HG02798 (cell line): ENCODE measurements around the gene DTNBP1.
"Not testable (repeated sequence)": the region's sequence is repeated elsewhere in the genome, so short reads cannot be mapped to it uniquely, and the experiment has no call there.

ENCODE experiments used
- ATAC-seq: cut with Tn5 transposase; IDR thresholded peaks from one replicate; pipeline ENCODE4 v1.9.1; 2021; ENCODE audit warnings: mild to moderate bottlenecking; ENCODE audit not compliant: unreplicated experiment, poor library complexity

DTNBP1 gene

GRCh38 chr6:15562977-15563376 is 99.9 kb downstream of the DTNBP1 start:
- no peak for ATAC-seq

DNA sequence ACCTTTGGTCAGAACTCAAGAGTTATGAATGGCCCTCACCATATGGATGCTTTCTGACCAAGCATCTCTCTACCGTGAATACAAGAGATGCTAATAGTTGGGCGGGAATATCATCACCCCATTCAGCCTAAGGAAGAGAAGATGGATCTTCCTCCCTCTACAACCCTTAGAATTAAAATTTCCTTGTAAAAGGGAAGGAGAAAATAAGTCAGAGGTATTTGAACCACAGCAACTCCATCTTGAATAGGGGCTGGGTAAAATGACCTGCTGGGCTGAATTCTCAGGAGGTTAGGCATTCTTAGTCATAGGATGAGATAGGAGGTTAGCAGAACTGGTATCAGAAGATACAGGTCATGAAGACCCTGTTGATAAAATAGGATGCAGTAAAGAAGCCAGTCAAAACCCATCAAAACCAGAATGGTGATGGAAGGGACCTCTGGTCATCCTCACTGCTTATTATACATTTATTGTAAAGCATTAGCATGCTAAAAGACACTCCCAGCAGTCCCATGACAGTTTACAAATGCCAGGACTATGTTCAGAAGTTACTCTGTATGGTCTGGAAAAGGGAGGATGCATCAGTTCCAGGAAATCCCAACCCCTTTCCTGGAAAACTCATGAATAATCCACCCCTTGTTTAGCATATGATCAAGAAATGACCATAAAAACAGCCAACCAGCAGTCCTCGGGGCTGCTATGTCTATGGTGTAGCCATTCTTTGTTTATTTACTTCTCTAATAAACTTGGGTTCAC is 101.2 kb downstream of the DTNBP1 start:
- ATAC-seq, result no peak

GRCh38 chr6:15560713-15561112 is 102.1 kb downstream of the DTNBP1 start:
- no peak for ATAC-seq

GRCh38 chr6:15557174-15557573 is 105.7 kb downstream of the DTNBP1 start:
- no peak for ATAC-seq

GRCh38 chr6:15556711-15557110 is 106.1 kb downstream of the DTNBP1 start:
- ATAC-seq, result no peak

GRCh38 chr6:15555101-15556038 is 107.5 kb downstream of the DTNBP1 start:
- ATAC-seq, result no peak

GRCh38 chr6:15554728-15555100 is 108.1 kb downstream of the DTNBP1 start:
- no peak for ATAC-seq

- ATAC-seq, result no peak
These were observed 109.0 kb downstream of the DTNBP1 start for GRCh38 chr6:15553736-15554294.

GRCh38 chr6:15553031-15553430 is 109.8 kb downstream of the DTNBP1 start:
- ATAC-seq, result no peak

GRCh38 chr6:15551798-15552197 is 111.0 kb downstream of the DTNBP1 start:
- no peak for ATAC-seq

- no peak for ATAC-seq
These were observed 111.6 kb downstream of the DTNBP1 start for GRCh38 chr6:15551262-15551661.

DNA sequence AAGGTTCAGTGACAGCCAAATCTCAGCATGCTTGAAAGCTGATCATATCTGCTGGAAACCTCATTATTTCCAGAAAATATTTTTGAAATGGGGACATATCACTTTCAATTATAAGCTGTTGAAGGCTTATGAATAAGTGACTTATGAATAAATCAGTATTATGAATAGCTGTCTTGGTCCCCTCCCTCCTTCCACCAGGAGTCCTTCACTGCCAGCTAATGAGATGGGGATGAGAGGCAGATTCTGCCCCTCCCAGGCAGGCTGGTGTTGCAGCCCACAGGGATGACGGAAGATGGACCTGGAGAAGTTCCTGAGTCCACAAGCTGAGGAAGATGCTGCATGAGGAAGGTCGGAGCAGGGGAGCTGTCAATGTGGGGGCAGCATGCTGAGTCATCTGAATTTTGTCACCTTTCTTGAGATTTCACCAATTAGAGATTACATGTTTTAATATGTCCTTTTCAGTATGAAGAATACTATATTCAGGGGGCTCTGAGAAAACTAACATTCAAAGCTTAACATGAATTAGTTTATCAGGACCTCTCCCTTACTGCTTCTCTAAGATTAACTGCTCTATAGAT is 112.2 kb downstream of the DTNBP1 start:
- ATAC-seq, result no peak

GRCh38 chr6:15549371-15549770 is 113.5 kb downstream of the DTNBP1 start:
- no peak for ATAC-seq

DNA sequence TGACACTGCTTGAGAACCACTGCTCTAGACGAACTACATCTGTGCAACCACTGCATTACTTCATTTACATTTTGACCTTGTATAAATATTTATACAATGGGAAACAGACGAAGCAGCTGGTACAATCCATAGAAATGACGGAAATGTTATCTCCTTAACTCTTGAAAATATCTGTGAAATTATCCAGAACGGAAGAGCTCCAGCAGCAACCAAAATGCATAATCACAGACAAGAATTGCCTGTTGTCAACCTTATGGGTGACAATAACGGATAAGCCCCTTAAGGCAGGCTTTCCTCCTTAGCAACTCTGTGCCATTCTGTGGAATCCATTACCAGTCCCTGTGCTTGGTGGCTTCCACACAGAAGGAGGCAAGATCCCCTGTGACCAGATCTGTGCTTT is 115.4 kb downstream of the DTNBP1 start:
- ATAC-seq, result no peak

GRCh38 chr6:15546591-15546990 is 116.2 kb downstream of the DTNBP1 start:
- no peak for ATAC-seq

- ATAC-seq, result no peak
These were observed 118.4 kb downstream of the DTNBP1 start for GRCh38 chr6:15544321-15544900.

DNA sequence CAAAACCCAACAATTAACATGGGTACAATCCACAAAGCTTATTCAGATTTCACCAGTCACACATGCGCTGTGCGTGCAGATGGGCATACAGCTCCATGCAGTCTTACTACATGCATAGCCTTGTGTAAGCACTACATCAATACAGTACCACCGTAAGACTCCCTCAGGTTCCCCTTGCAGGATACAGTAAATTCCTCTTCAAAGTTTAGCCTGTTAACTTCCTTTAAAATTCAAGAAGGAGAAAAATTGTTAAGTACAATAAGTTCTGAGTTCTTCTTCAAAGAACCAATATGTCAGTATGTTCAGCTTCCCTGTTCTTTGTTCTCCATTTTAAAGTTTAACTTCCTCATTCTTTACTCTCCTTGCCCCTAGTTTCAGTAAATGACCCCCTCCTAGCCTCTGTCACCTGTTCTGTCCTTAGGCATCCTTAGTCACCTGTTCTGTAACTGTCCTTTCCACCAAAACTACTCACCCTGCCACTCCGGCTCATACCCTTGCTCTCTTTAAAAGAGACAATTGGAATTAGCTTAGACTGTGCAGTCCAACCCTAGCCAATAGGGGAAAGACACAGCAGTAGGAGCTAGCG is 119.4 kb downstream of the DTNBP1 start:
- ATAC-seq, result not testable (repeated sequence)

DNA sequence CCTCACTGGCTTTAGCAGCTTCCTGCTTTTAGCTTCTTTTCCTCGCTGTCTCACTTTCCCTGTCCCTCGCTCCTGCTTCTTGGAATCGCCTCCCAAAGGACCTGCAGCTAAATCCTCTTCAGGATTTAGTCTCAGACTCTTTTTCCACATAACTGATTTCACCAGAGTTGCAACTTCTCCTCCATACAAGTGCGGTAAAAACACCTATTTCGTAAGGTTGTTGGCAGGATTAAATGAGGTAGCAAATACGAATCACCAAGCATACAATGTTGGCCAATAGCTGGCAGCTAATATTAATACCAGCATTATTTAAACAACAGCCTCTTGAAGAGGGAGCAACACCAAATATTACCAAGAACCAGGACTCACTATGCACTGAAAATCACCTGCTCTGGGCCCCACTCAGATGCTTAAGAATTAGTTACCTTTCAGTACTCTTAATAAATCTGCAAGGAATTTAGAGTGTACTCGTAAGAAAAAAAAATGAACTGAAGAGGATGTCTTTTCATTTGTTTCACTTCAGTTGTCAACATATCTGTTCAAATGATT is 123.0 kb downstream of the DTNBP1 start:
- ATAC-seq, result no peak

- no peak for ATAC-seq
These were observed 123.9 kb downstream of the DTNBP1 start for GRCh38 chr6:15538766-15539495.
